ENCODE measurements around the gene FER. TPM values are rescaled to one million over a fixed set of nuclear protein-coding genes. Genes with fewer than 3 reads are reported as not detected.

FER gene
- total and polyA plus RNA-seq, 2 of the 13 experiments (the other 11 are each of a cell fraction or from before 2014, with no cell fraction given) = 7.9 to 29.0 TPM

- TF ChIP-seq RBFOX2 (IDR thresholded peaks at IDR 0.05; ENCODE audit: low read depth, low read length) = peak; percentile 53
- TF ChIP-seq, protein P1, sequence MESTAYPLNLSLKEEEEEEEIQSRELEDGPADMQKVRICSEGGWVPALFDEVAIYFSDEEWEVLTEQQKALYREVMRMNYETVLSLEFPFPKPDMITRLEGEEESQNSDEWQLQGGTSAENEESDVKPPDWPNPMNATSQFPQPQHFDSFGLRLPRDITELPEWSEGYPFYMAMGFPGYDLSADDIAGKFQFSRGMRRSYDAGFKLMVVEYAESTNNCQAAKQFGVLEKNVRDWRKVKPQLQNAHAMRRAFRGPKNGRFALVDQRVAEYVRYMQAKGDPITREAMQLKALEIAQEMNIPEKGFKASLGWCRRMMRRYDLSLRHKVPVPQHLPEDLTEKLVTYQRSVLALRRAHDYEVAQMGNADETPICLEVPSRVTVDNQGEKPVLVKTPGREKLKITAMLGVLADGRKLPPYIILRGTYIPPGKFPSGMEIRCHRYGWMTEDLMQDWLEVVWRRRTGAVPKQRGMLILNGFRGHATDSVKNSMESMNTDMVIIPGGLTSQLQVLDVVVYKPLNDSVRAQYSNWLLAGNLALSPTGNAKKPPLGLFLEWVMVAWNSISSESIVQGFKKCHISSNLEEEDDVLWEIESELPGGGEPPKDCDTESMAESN (CRISPR knock-in tag; conservative IDR thresholded peaks at IDR 0.05) = 0 out of 2 replicates have a peak, but pooled peaks have one; percentile 54
- no peak for TF ChIP-seq ZNF17 (CRISPR knock-in tag; IDR thresholded peaks at IDR 0.05)
- TF ChIP-seq NFYB (CRISPR knock-in tag; IDR thresholded peaks at IDR 0.05) = no peak
- no peak for TF ChIP-seq ZNF563 (CRISPR knock-in tag; IDR thresholded peaks at IDR 0.05)
- TF ChIP-seq EP300 (IDR thresholded peaks at IDR 0.05; ENCODE audit: low read depth in 2 of 2, low read length in 2 of 2) = no peak
- no peak for TF ChIP-seq EP300 (CRISPR knock-in tag; IDR thresholded peaks at IDR 0.05; ENCODE audit: borderline replicate concordance)
- no peak for TF ChIP-seq ZNF30 (CRISPR knock-in tag; IDR thresholded peaks at IDR 0.05)
- TF ChIP-seq ZNF709 (CRISPR knock-in tag; IDR thresholded peaks at IDR 0.05) = no peak
- TF ChIP-seq ZNF724P (CRISPR knock-in tag; IDR thresholded peaks at IDR 0.05; ENCODE audit: borderline replicate concordance) = no peak
- no peak for TF ChIP-seq FIP1L1 (IDR thresholded peaks at IDR 0.05; ENCODE audit: borderline replicate concordance, insufficient read depth, low read depth, low read length)
- no peak for TF ChIP-seq ZNF777 (CRISPR knock-in tag; IDR thresholded peaks at IDR 0.05)
- TF ChIP-seq ATF7-NPFF (CRISPR knock-in tag; IDR thresholded peaks at IDR 0.05; ENCODE audit: low read depth) = no peak
- TF ChIP-seq KLF6 (CRISPR knock-in tag; IDR thresholded peaks at IDR 0.05) = 0 out of 2 replicates have a peak, but pooled peaks have one; percentile 19
- TF ChIP-seq, protein P2, sequence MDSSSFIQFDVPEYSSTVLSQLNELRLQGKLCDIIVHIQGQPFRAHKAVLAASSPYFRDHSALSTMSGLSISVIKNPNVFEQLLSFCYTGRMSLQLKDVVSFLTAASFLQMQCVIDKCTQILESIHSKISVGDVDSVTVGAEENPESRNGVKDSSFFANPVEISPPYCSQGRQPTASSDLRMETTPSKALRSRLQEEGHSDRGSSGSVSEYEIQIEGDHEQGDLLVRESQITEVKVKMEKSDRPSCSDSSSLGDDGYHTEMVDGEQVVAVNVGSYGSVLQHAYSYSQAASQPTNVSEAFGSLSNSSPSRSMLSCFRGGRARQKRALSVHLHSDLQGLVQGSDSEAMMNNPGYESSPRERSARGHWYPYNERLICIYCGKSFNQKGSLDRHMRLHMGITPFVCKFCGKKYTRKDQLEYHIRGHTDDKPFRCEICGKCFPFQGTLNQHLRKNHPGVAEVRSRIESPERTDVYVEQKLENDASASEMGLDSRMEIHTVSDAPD (CRISPR knock-in tag; IDR thresholded peaks at IDR 0.05) = no peak
- TF ChIP-seq SOX5 (CRISPR knock-in tag; IDR thresholded peaks at IDR 0.05; ENCODE audit: borderline replicate concordance) = no peak
- no peak for TF ChIP-seq DBP (CRISPR knock-in tag; IDR thresholded peaks at IDR 0.05; ENCODE audit: not compliant biosample characterization)
- no peak for TF ChIP-seq PAWR (CRISPR knock-in tag; IDR thresholded peaks at IDR 0.05; ENCODE audit: borderline replicate concordance)
- no peak for TF ChIP-seq TIGD3 (CRISPR knock-in tag; IDR thresholded peaks at IDR 0.05; ENCODE audit: borderline replicate concordance)
- TF ChIP-seq ZNF747 (CRISPR knock-in tag; IDR thresholded peaks at IDR 0.05; ENCODE audit: borderline replicate concordance) = no peak
- TF ChIP-seq MYNN (CRISPR knock-in tag; IDR thresholded peaks at IDR 0.05; ENCODE audit: low read depth) = no peak
- TF ChIP-seq CERS6 (CRISPR knock-in tag; IDR thresholded peaks at IDR 0.05) = no peak
- no peak for TF ChIP-seq ZFP36 (IDR thresholded peaks at IDR 0.05; ENCODE audit: borderline replicate concordance, low read depth, low read length, partially characterized antibody)
- TF ChIP-seq EED (CRISPR knock-in tag; IDR thresholded peaks at IDR 0.05) = no peak
Measured at GRCh38 chr5:108924457-108924961, 176.8 kb downstream of the FER start (continued).

Measured in HepG2 (cell line).